Measurements from ENCODE around the gene DSCAM. TPM values are rescaled to one million over a fixed set of nuclear protein-coding genes. Genes with fewer than 3 reads are reported as not detected.

Gene DSCAM
- total and polyA plus RNA-seq, 2 experiments from 2014 or later: not detected

GRCh38 chr21:40158366-40158765 lies 688.6 kb downstream of the DSCAM start:
- no peak overlapping the region for H3K27ac ChIP-seq
- no peak overlapping the region for H3K9ac ChIP-seq
- H3K79me2 ChIP-seq (ENCODE audit: insufficient read depth): no peaks in the 10 kb centered on the region
- H3K9me3 ChIP-seq (ENCODE audit: low read depth): no peaks in the 10 kb centered on the region
- no peaks in the 10 kb centered on the region for H3F3A ChIP-seq (ENCODE audit: insufficient read depth)
- no peaks in the 10 kb centered on the region for H3K9me2 ChIP-seq (ENCODE audit: insufficient read depth)
- H4K20me1 ChIP-seq (ENCODE audit: insufficient read depth): no peaks in the 10 kb centered on the region
- in situ Hi-C loops (cut with MboI): no loop called here
- DNase-seq: no peak
- no peaks in the 10 kb centered on the region for H3K36me3 ChIP-seq (ENCODE audit: low read depth)
- no peak overlapping the region for H3K4me2 ChIP-seq (ENCODE audit: unreplicated experiment)
- H3K4me1 ChIP-seq (ENCODE audit: insufficient read depth): no peaks in the 10 kb centered on the region
- WGBS, 2 experiments (ENCODE audit: low coverage in 1 of 2, low lambda C conversion rate in 2 of 2, missing lambda C conversion rate in 2 of 2): 0% methylated on average over 3 of the region's 3 CpGs
- no peak overlapping the region for H3K4me3 ChIP-seq
- H2AFZ ChIP-seq: no peak overlapping the region
- TF ChIP-seq EZH2phosphoT487 (IDR thresholded peaks at IDR 0.05; ENCODE audit: insufficient read depth, low read depth) (no peak), EZH2 (IDR thresholded peaks at IDR 0.05; ENCODE audit: insufficient read depth, poor library complexity, severe bottlenecking) (no peak)
- no peaks in the 10 kb centered on the region for H3K27me3 ChIP-seq (replicated peaks; ENCODE audit: insufficient read depth)

GRCh38 chr21:40155563-40155962 lies 691.4 kb downstream of the DSCAM start:
- Histone ChIP-seq H3K4me1 (ENCODE audit: insufficient read depth) (no peaks in the 10 kb centered on the region), H3K9me3 (ENCODE audit: low read depth) (no peaks in the 10 kb centered on the region), H3K27me3 (replicated peaks; ENCODE audit: insufficient read depth) (no peaks in the 10 kb centered on the region), H3K9ac (no peak overlapping the region), H3K9me2 (ENCODE audit: insufficient read depth) (no peaks in the 10 kb centered on the region), H3K4me2 (ENCODE audit: unreplicated experiment) (no peak overlapping the region), H4K20me1 (ENCODE audit: insufficient read depth) (no peaks in the 10 kb centered on the region), H3F3A (ENCODE audit: insufficient read depth) (no peaks in the 10 kb centered on the region), H3K36me3 (ENCODE audit: low read depth) (no peaks in the 10 kb centered on the region), H3K79me2 (ENCODE audit: insufficient read depth) (no peaks in the 10 kb centered on the region), H2AFZ (no peak overlapping the region), H3K4me3 (no peak overlapping the region), H3K27ac (no peak overlapping the region)
- no peak for DNase-seq
- TF ChIP-seq EZH2 (IDR thresholded peaks at IDR 0.05; ENCODE audit: insufficient read depth, poor library complexity, severe bottlenecking) (no peak), EZH2phosphoT487 (IDR thresholded peaks at IDR 0.05; ENCODE audit: insufficient read depth, low read depth) (no peak)
- WGBS, 2 experiments (ENCODE audit: low coverage in 1 of 2, low lambda C conversion rate in 2 of 2, missing lambda C conversion rate in 2 of 2): 36 to 37% methylated on average over 7 of the region's 7 CpGs
- in situ Hi-C loops (cut with MboI): no loop called here

DNA sequence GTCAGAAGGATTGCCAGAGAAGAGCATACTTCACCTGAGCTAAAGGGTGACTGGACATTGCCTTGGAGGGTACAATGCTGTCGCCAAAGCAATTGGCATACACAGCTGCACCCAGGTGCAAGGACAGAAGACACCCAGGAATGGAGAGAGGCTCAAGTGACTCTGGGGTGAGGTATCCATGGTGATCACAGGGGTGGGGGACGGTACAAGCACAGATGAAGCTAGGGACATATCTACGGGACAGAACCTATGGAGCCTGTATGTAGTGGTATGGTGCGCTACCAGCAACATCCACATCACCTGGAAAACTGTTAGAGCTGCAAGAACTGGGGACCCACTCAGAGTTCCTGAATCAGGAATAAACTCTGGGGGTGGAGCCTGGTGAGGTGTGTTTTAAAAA lies 693.6 kb downstream of the DSCAM start:
- Histone ChIP-seq H3K4me3 (no peak overlapping the region), H3K4me1 (ENCODE audit: insufficient read depth) (no peaks in the 10 kb centered on the region), H3F3A (ENCODE audit: insufficient read depth) (no peaks in the 10 kb centered on the region), H3K79me2 (ENCODE audit: insufficient read depth) (no peaks in the 10 kb centered on the region), H4K20me1 (ENCODE audit: insufficient read depth) (no peaks in the 10 kb centered on the region), H3K9me3 (ENCODE audit: low read depth) (no peaks in the 10 kb centered on the region), H3K9ac (no peak overlapping the region), H2AFZ (no peak overlapping the region), H3K36me3 (ENCODE audit: low read depth) (no peaks in the 10 kb centered on the region), H3K4me2 (ENCODE audit: unreplicated experiment) (no peak overlapping the region), H3K27me3 (replicated peaks; ENCODE audit: insufficient read depth) (no peaks in the 10 kb centered on the region), H3K9me2 (ENCODE audit: insufficient read depth) (no peaks in the 10 kb centered on the region), H3K27ac (no peak overlapping the region)
- TF ChIP-seq EZH2 (IDR thresholded peaks at IDR 0.05; ENCODE audit: insufficient read depth, poor library complexity, severe bottlenecking) (no peak), EZH2phosphoT487 (IDR thresholded peaks at IDR 0.05; ENCODE audit: insufficient read depth, low read depth) (no peak)
- 31 to 45% methylated on average over 4 of the region's 4 CpGs for WGBS, 2 experiments (ENCODE audit: low coverage in 1 of 2, low lambda C conversion rate in 2 of 2, missing lambda C conversion rate in 2 of 2)
- DNase-seq: no peak
- in situ Hi-C loops (cut with MboI): no loop called here

DNA sequence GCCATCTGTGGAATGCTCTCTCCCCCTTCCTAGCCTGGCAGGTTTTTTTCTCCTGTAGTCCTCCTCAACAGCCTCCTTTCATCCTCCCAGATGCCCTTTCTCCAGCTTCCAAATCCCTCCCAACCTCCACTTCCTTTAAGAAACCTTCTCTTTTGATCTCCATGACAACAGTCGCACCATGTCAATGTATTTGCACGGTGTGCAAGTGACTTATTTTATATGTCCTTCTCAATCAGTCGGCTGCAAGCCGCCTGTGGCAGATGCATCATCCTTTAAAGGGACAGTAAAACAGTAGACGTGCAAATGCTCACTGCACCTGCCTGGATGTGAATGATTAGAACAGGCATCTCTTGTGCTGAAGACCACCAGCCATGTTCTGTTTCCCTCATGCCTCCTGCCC lies 694.5 kb downstream of the DSCAM start:
- H3F3A ChIP-seq (ENCODE audit: insufficient read depth): no peaks in the 10 kb centered on the region
- 14 to 19% methylated on average over 5 of the region's 5 CpGs for WGBS, 2 experiments (ENCODE audit: low coverage in 1 of 2, low lambda C conversion rate in 2 of 2, missing lambda C conversion rate in 2 of 2)
- H3K9me3 ChIP-seq (ENCODE audit: low read depth): no peaks in the 10 kb centered on the region
- no peak overlapping the region for H3K4me3 ChIP-seq
- no peak overlapping the region for H2AFZ ChIP-seq
- H3K36me3 ChIP-seq (ENCODE audit: low read depth): no peaks in the 10 kb centered on the region
- H3K9me2 ChIP-seq (ENCODE audit: insufficient read depth): no peaks in the 10 kb centered on the region
- no peak for DNase-seq
- no peaks in the 10 kb centered on the region for H3K27me3 ChIP-seq (replicated peaks; ENCODE audit: insufficient read depth)
- in situ Hi-C loops (cut with MboI): no loop called here
- no peaks in the 10 kb centered on the region for H3K4me1 ChIP-seq (ENCODE audit: insufficient read depth)
- TF ChIP-seq EZH2phosphoT487 (IDR thresholded peaks at IDR 0.05; ENCODE audit: insufficient read depth, low read depth) (no peak), EZH2 (IDR thresholded peaks at IDR 0.05; ENCODE audit: insufficient read depth, poor library complexity, severe bottlenecking) (no peak)
- no peak overlapping the region for H3K9ac ChIP-seq
- no peaks in the 10 kb centered on the region for H4K20me1 ChIP-seq (ENCODE audit: insufficient read depth)
- no peak overlapping the region for H3K27ac ChIP-seq
- no peak overlapping the region for H3K4me2 ChIP-seq (ENCODE audit: unreplicated experiment)
- no peaks in the 10 kb centered on the region for H3K79me2 ChIP-seq (ENCODE audit: insufficient read depth)

- Histone ChIP-seq H3F3A (ENCODE audit: insufficient read depth) (no peaks in the 10 kb centered on the region), H3K9me2 (ENCODE audit: insufficient read depth) (no peaks in the 10 kb centered on the region), H3K36me3 (ENCODE audit: low read depth) (no peaks in the 10 kb centered on the region), H3K9me3 (ENCODE audit: low read depth) (no peaks in the 10 kb centered on the region), H3K27ac (no peak overlapping the region), H3K4me1 (ENCODE audit: insufficient read depth) (no peaks in the 10 kb centered on the region), H3K27me3 (replicated peaks; ENCODE audit: insufficient read depth) (no peaks in the 10 kb centered on the region), H3K4me3 (no peak overlapping the region), H3K79me2 (ENCODE audit: insufficient read depth) (no peaks in the 10 kb centered on the region), H2AFZ (no peak overlapping the region), H4K20me1 (ENCODE audit: insufficient read depth) (no peaks in the 10 kb centered on the region), H3K9ac (no peak overlapping the region), H3K4me2 (ENCODE audit: unreplicated experiment) (no peak overlapping the region)
- in situ Hi-C loops (cut with MboI): no loop called here
- DNase-seq: no peak
- TF ChIP-seq EZH2 (IDR thresholded peaks at IDR 0.05; ENCODE audit: insufficient read depth, poor library complexity, severe bottlenecking): no peak
- no peak for TF ChIP-seq EZH2phosphoT487 (IDR thresholded peaks at IDR 0.05; ENCODE audit: insufficient read depth, low read depth)
- WGBS, 2 experiments (ENCODE audit: low coverage in 1 of 2, low lambda C conversion rate in 2 of 2, missing lambda C conversion rate in 2 of 2): 5 to 10% methylated on average over 3 of the region's 3 CpGs
Measured at GRCh38 chr21:40151611-40152010, 695.3 kb downstream of the DSCAM start.
